Measurements from ENCODE around the gene MYO9A. TPM values are rescaled to one million over a fixed set of nuclear protein-coding genes. Genes with fewer than 3 reads are reported as not detected.

The MYO9A gene
- total and polyA plus RNA-seq, 2 experiments from 2014 or later = 13.1 to 42.8 TPM

DNA sequence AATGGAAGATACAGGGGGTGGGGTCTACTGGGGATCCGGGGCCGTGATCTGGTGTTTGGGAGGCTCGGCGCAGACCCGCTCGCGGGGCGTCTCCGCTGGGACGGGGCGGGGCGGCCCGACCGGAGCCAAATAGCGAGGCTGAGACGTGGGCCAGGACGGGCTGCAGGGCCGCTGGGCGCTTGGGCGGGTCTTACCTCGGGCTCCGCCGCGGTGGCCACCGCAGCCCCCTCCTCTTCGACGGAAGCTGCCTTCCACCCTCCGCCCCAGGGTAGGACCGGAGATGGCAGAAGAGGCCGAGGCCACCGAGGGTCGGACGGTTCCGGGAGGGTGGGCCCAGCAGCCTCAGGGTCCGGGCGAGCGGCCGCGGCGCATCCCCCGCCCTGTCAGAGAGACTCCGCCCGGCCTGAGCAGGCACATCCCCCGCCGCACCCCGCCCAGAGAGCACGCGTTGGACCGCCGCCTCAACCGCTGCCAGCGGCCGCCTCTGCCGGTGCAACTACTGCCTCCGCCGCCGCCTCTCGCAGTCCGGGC lies 399 bp downstream of the MYO9A start:
- Histone ChIP-seq H3K9me2 (replicated peaks; ENCODE audit: insufficient read depth) (no peaks in the 10 kb centered on the region), H3K9me3 (ENCODE audit: low read depth) (no peaks in the 10 kb centered on the region), H3K27me3 (no peaks in the 10 kb centered on the region), H3K36me3 (replicated peaks; ENCODE audit: insufficient read depth, low read depth) (no peaks in the 10 kb centered on the region), H3K27ac (peak overlapping the region; percentile 95), H3K4me2 (peak overlapping the region; percentile 91), H3K4me1 (ENCODE audit: insufficient read depth) (peaks cover 12% of the 10 kb centered on the region), H4K20me1 (ENCODE audit: insufficient read depth, poor library complexity, severe bottlenecking) (peaks cover 20% of the 10 kb centered on the region), H2AFZ (peak overlapping the region; percentile 76), H3K79me2 (peaks cover 63% of the 10 kb centered on the region), H3K4me3 (peak overlapping the region; percentile 95)
- TF ChIP-seq, protein P1, sequence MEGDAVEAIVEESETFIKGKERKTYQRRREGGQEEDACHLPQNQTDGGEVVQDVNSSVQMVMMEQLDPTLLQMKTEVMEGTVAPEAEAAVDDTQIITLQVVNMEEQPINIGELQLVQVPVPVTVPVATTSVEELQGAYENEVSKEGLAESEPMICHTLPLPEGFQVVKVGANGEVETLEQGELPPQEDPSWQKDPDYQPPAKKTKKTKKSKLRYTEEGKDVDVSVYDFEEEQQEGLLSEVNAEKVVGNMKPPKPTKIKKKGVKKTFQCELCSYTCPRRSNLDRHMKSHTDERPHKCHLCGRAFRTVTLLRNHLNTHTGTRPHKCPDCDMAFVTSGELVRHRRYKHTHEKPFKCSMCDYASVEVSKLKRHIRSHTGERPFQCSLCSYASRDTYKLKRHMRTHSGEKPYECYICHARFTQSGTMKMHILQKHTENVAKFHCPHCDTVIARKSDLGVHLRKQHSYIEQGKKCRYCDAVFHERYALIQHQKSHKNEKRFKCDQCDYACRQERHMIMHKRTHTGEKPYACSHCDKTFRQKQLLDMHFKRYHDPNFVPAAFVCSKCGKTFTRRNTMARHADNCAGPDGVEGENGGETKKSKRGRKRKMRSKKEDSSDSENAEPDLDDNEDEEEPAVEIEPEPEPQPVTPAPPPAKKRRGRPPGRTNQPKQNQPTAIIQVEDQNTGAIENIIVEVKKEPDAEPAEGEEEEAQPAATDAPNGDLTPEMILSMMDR (IDR thresholded peaks at IDR 0.05; ENCODE audit: poor library complexity) = no peak
- TF ChIP-seq EZH2phosphoT487 (IDR thresholded peaks at IDR 0.05; ENCODE audit: low read depth, severe bottlenecking, unreplicated experiment) (no peak), EZH2 (IDR thresholded peaks at IDR 0.05; ENCODE audit: borderline replicate concordance) (no peak)
- DNase-seq (ENCODE audit: low spot score) = peak; percentile 85
- 2% methylated on average over 17 of the region's 59 CpGs for WGBS (ENCODE audit: low lambda C conversion rate, missing lambda C conversion rate)

- Histone ChIP-seq H2AFZ (peak overlapping the region; percentile 76), H4K20me1 (ENCODE audit: insufficient read depth, poor library complexity, severe bottlenecking) (peaks cover 20% of the 10 kb centered on the region), H3K9me3 (ENCODE audit: low read depth) (no peaks in the 10 kb centered on the region), H3K36me3 (replicated peaks; ENCODE audit: insufficient read depth, low read depth) (no peaks in the 10 kb centered on the region), H3K27me3 (no peaks in the 10 kb centered on the region), H3K9me2 (replicated peaks; ENCODE audit: insufficient read depth) (no peaks in the 10 kb centered on the region), H3K4me3 (peak overlapping the region; percentile 95), H3K27ac (peak overlapping the region; percentile 95), H3K4me2 (peak overlapping the region; percentile 91), H3K4me1 (ENCODE audit: insufficient read depth) (peaks cover 12% of the 10 kb centered on the region), H3K79me2 (peaks cover 70% of the 10 kb centered on the region)
- TF ChIP-seq EZH2phosphoT487 (IDR thresholded peaks at IDR 0.05; ENCODE audit: low read depth, severe bottlenecking, unreplicated experiment) (no peak), EZH2 (IDR thresholded peaks at IDR 0.05; ENCODE audit: borderline replicate concordance) (no peak)
- TF ChIP-seq, protein P1 (IDR thresholded peaks at IDR 0.05; ENCODE audit: poor library complexity) = no peak
- 2% methylated on average over 24 of the region's 24 CpGs for WGBS (ENCODE audit: low lambda C conversion rate, missing lambda C conversion rate)
- peak; percentile 53 for DNase-seq (ENCODE audit: low spot score)
These were observed 1.0 kb downstream of the MYO9A start for GRCh38 chr15:72116731-72117485.

DNA sequence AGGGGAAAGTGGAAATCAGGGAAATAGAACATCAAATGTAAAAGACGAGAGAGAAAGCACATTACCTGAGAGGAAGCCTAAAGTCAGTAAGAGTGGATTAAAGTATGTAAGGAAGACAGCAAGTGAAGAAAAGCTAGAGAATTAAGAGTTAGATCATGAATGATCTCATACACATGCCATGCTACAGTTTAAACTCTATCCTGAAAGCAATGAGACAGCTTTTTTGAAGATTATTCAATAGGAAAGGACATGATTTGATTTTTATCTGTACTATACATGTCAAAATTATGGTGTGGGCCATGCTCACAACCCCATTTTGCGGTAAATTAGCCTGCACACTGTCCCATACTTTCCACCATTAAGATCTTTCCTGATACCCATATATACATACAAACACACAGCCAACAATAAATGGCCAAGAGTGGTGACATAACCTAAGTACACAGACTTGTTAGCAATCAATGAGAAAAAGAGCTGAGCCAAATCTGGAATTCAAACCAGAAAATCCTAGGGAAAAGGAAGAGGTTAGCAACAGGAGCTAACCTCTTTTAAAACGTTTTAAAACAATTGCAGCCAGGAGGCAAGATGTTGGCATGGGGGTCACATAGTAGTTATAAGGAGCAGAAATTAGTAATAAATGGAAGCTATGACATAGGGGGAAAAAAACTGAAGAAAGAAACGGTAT lies 4.5 kb downstream of the MYO9A start:
- Histone ChIP-seq H3K9me3 (ENCODE audit: low read depth) (no peaks in the 10 kb centered on the region), H3K4me3 (no peak overlapping the region), H3K36me3 (replicated peaks; ENCODE audit: insufficient read depth, low read depth) (no peaks in the 10 kb centered on the region), H3K9me2 (replicated peaks; ENCODE audit: insufficient read depth) (no peaks in the 10 kb centered on the region), H2AFZ (no peak overlapping the region), H3K27me3 (no peaks in the 10 kb centered on the region), H4K20me1 (ENCODE audit: insufficient read depth, poor library complexity, severe bottlenecking) (peaks cover 20% of the 10 kb centered on the region), H3K79me2 (peaks cover 86% of the 10 kb centered on the region), H3K4me1 (ENCODE audit: insufficient read depth) (peaks cover 12% of the 10 kb centered on the region), H3K4me2 (no peak overlapping the region), H3K27ac (no peak overlapping the region)
- DNase-seq (ENCODE audit: low spot score) = no peak
- WGBS (ENCODE audit: low lambda C conversion rate, missing lambda C conversion rate) = 70% methylated on average over 4 of the region's 4 CpGs
- TF ChIP-seq, protein P1 (IDR thresholded peaks at IDR 0.05; ENCODE audit: poor library complexity) = no peak
- TF ChIP-seq EZH2phosphoT487 (IDR thresholded peaks at IDR 0.05; ENCODE audit: low read depth, severe bottlenecking, unreplicated experiment) (no peak), EZH2 (IDR thresholded peaks at IDR 0.05; ENCODE audit: borderline replicate concordance) (no peak)

Measured in hepatocyte (in vitro differentiated cells).